A549 (cell line): ENCODE data around the gene USP46. TPM values are rescaled to one million over a fixed set of nuclear protein-coding genes. Genes with fewer than 3 reads are reported as not detected.

Experiments
- ATAC-seq, 2 experiments: fragments of 200-7000 bp in 1 of 2; fragments of >200 bp in 1 of 2; cut with Nextera tagmentation in 1 of 2; cut with Tn5 transposase in 1 of 2; 3 replicates each; pipeline versions ENCODE4 v1.8.0 to v1.9.1; 2018 to 2020; ENCODE audit warnings: mild to moderate bottlenecking in 1 of 2, moderate library complexity in 1 of 2
- CTCF ChIA-PET: fragments of 300-600 bp; sonication (Branson Sonifier 250); formaldehyde crosslinking; extraction: SDS; loops from one replicate; lab custom pipeline; 2021; ENCODE audit warnings: antibody characterized with exemption, inconsistent platforms; lab: Yijun Ruan, JAX
- POLR2A ChIA-PET: fragments of 350-600 bp; formaldehyde crosslinking; extraction: SDS; loops from one replicate; lab custom pipeline; 2021; ENCODE audit warnings: antibody characterized with exemption, inconsistent platforms; lab: Yijun Ruan, JAX
- DNase-seq, 2 experiments: peaks; one replicate each; pipeline versions ENCODE4 v3.0.0 to v3.0.0-alpha.2; 2011 to 2016; ENCODE audit warnings: low read depth in 1 of 2, low spot score in 1 of 2
- FAIRE-seq: peaks from 2 replicates; lab custom pipeline; 2011; peaks lifted over from hg19 to GRCh38; lab: Jason Lieb, UNC
- H3K27ac ChIP-seq, 2 experiments: fragments of >200 bp; sonication (Bioruptor Twin); formaldehyde crosslinking; 3 replicates each; pipeline ENCODE4 v1.5.1; 2016 to 2017
- H3K4me1 ChIP-seq: fragments of >200 bp; sonication (Bioruptor Twin); formaldehyde crosslinking; 3 replicates; pipeline ENCODE4 v1.6.1; 2016
- H3K4me2 ChIP-seq: fragments of >200 bp; sonication (Bioruptor Twin); formaldehyde crosslinking; 3 replicates; pipeline ENCODE4 v1.6.1; 2016
- H3K4me3 ChIP-seq: fragments of >200 bp; sonication (Bioruptor Twin); formaldehyde crosslinking; 3 replicates; pipeline ENCODE4 v1.5.1; 2016
- H3K9me3 ChIP-seq: fragments of >200 bp; sonication (Bioruptor Twin); formaldehyde crosslinking; 3 replicates; pipeline ENCODE4 v1.6.1; 2016
- BCL3 ChIP-seq: fragments of >200 bp; sonication (Bioruptor Twin); formaldehyde crosslinking; IDR thresholded peaks from 3 replicates; pipeline ENCODE4 v1.6.1; 2016
- CHD4 ChIP-seq: fragments of 200-600 bp; sonication (generic); IDR thresholded peaks from 2 replicates; pipeline ENCODE4 v1.6.1; 2016; ENCODE audit warnings: antibody characterized with exemption, mild to moderate bottlenecking, borderline replicate concordance
- CTCF ChIP-seq: fragments of >200 bp; sonication (Bioruptor Twin); formaldehyde crosslinking; IDR thresholded peaks from 3 replicates; pipeline ENCODE4 v1.5.1; 2016
- EHF ChIP-seq: fragments of 250-450 bp; sonication (Bioruptor Pico); IDR thresholded peaks from 2 replicates; pipeline ENCODE4 v1.5.0; 2020; ENCODE audit warnings: mild to moderate bottlenecking
- FOXS1 ChIP-seq: fragments of 250-450 bp; sonication (Bioruptor Pico); IDR thresholded peaks from 2 replicates; pipeline ENCODE4 v1.5.0; 2020; ENCODE audit warnings: mild to moderate bottlenecking, moderate library complexity
- GATA3 ChIP-seq: IDR thresholded peaks from 2 replicates; pipeline ENCODE4 v1.6.1; 2012; ENCODE audit warnings: borderline replicate concordance
- HEYL ChIP-seq: fragments of 250-450 bp; sonication (Bioruptor Pico); IDR thresholded peaks from 2 replicates; pipeline ENCODE4 v1.8.0; 2021; ENCODE audit warnings: mild to moderate bottlenecking, moderate library complexity
- HOXB13 ChIP-seq: fragments of 250-450 bp; sonication (Bioruptor Pico); IDR thresholded peaks from 2 replicates; pipeline ENCODE4 v1.5.0; 2020; ENCODE audit warnings: low read depth, mild to moderate bottlenecking, moderate library complexity
- MAX ChIP-seq: IDR thresholded peaks from 2 replicates; pipeline ENCODE4 v1.6.1; 2012
- MAZ ChIP-seq: fragments of 150-350 bp; IDR thresholded peaks from 2 replicates; pipeline ENCODE4 v1.6.1; 2014; ENCODE audit warnings: antibody characterized with exemption, low read depth, low read length, borderline replicate concordance
- NR3C1 ChIP-seq: fragments of >200 bp; sonication (Bioruptor Twin); formaldehyde crosslinking; IDR thresholded peaks from 3 replicates; pipeline ENCODE4 v1.6.1; 2017
- POLR2AphosphoS2 ChIP-seq: conservative IDR thresholded peaks from 2 replicates; pipeline ENCODE4 v1.6.1; 2012; ENCODE audit warnings: low read length, improper control_type of control experiment, inconsistent platforms
- RAD21 ChIP-seq, 2 experiments: fragments of >200 bp in 1 of 2; sonication (Bioruptor Twin) in 1 of 2; formaldehyde crosslinking in 1 of 2; IDR thresholded peaks in 1 of 2; conservative IDR thresholded peaks in 1 of 2; 2 replicates in 1 of 2; 3 replicates in 1 of 2; pipeline ENCODE4 v1.6.1; 2012 to 2018; ENCODE audit warnings: inconsistent platforms in 1 of 2
- SMC3 ChIP-seq: fragments of >200 bp; sonication (Bioruptor Twin); formaldehyde crosslinking; IDR thresholded peaks from 3 replicates; pipeline ENCODE4 v1.6.1; 2018; ENCODE audit warnings: inconsistent platforms
- SREBF2 ChIP-seq: fragments of 450-650 bp; IDR thresholded peaks from 2 replicates; pipeline ENCODE4 v1.6.1; 2014; ENCODE audit warnings: mild to moderate bottlenecking, moderate library complexity
- TP53 ChIP-seq: fragments of 250-450 bp; sonication (Bioruptor Pico); IDR thresholded peaks from 2 replicates; pipeline ENCODE4 v1.5.0; 2021; ENCODE audit warnings: mild to moderate bottlenecking, moderate library complexity
- ZFP36 ChIP-seq: fragments of 450-650 bp; IDR thresholded peaks from 2 replicates; pipeline ENCODE4 v1.6.1; 2014; ENCODE audit warnings: borderline replicate concordance; ENCODE audit not compliant: partially characterized antibody
- WGBS: methylation state at CpG from one replicate; pipeline ENCODE4 v1.1.6; 2017; ENCODE audit errors: missing lambda C conversion rate; 5-methylcytosine and 5-hydroxymethylcytosine counted together
- polyA plus RNA-seq, 4 experiments: library from polyadenylated mRNA; depleted of rRNA in 3 of 4; stranded (reverse); fragments of >200 nt; fragmentation: RNase III in 1 of 4; extraction: RNeasy Plus Mini Kit Qiagen cat#74134 plus additional on column Dnase treatment in 1 of 4; gene quantifications; 2 replicates in 3 of 4; 3 replicates in 1 of 4; pipeline ENCODE4 v1.2.3, GENCODE V29; 2011 to 2017
- TF ChIP-seq, protein P1 (sequence below): fragments of 250-450 bp; sonication (Bioruptor Pico); IDR thresholded peaks from 2 replicates; pipeline ENCODE4 v1.5.0; 2020; ENCODE audit warnings: low read depth, mild to moderate bottlenecking, moderate library complexity
- TF ChIP-seq, protein P2 (sequence below): fragments of 250-450 bp; sonication (Bioruptor Pico); IDR thresholded peaks from 2 replicates; pipeline ENCODE4 v1.5.0; 2021; ENCODE audit warnings: mild to moderate bottlenecking, moderate library complexity, borderline replicate concordance

USP46 gene
- polyA plus RNA-seq, 2 of the 4 experiments (the other 2 are of a cell fraction): 5.6 to 15.9 TPM

DNA sequence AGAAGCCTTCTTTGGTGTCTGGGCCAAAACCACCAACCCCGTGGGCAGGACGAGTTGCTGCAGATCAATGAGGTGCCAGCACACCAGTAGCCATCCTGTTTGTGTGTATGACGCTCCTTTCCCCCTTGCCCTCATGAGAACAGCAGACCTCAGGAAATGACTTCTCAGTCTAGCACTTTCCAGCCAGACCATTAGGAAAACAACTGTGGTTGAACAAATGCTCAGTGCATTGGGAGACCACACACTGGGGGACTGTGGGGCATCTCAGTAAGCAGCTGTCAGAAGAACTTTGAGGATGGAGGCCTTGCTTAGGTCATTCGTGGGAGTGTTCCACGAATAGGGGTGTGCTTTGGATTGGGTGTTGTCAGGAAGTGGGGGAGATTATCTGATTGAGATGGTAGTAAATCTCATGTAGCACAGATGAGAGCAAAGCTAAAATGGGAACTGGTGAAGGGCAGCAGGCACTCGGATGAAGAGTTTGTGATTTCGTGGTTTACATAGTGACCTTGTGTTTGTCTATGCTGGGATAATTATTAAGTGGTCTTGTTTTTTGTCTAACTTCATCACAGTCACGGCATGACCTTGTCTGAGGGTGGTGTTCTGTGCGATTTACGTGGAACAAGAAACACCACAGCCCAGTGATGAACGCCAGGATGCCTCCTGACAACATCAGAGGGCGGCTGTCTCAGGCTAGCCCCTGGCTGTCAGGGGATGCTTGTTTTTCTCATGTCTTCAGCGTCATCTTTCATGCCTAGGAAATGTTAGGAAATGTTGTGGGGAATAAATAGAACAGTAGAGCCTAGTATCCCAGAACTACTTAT is 70.1 kb downstream of the USP46 start:
- H3K4me2 ChIP-seq: no peak overlapping the region
- 82% methylated on average over 12 of the region's 13 CpGs for WGBS
- no peak for TF ChIP-seq HOXB13 (CRISPR knock-in tag)
- TF ChIP-seq FOXS1 (CRISPR knock-in tag): no peak
- TF ChIP-seq HEYL (CRISPR knock-in tag): no peak
- no peak for TF ChIP-seq SREBF2
- TF ChIP-seq ZFP36: no peak
- TF ChIP-seq MAX: no peak
- TF ChIP-seq NR3C1: no peak
- TF ChIP-seq GATA3: no peak
- no peak for TF ChIP-seq TP53 (CRISPR knock-in tag)
- TF ChIP-seq, protein P1, sequence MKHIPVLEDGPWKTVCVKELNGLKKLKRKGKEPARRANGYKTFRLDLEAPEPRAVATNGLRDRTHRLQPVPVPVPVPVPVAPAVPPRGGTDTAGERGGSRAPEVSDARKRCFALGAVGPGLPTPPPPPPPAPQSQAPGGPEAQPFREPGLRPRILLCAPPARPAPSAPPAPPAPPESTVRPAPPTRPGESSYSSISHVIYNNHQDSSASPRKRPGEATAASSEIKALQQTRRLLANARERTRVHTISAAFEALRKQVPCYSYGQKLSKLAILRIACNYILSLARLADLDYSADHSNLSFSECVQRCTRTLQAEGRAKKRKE (CRISPR knock-in tag): no peak
- TF ChIP-seq, protein P2, sequence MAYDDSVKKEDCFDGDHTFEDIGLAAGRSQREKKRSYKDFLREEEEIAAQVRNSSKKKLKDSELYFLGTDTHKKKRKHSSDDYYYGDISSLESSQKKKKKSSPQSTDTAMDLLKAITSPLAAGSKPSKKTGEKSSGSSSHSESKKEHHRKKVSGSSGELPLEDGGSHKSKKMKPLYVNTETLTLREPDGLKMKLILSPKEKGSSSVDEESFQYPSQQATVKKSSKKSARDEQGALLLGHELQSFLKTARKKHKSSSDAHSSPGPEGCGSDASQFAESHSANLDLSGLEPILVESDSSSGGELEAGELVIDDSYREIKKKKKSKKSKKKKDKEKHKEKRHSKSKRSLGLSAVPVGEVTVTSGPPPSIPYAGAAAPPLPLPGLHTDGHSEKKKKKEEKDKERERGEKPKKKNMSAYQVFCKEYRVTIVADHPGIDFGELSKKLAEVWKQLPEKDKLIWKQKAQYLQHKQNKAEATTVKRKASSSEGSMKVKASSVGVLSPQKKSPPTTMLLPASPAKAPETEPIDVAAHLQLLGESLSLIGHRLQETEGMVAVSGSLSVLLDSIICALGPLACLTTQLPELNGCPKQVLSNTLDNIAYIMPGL (CRISPR knock-in tag): no peak
- TF ChIP-seq EHF (CRISPR knock-in tag): no peak
- TF ChIP-seq POLR2AphosphoS2: no peak
- no peak for TF ChIP-seq BCL3
- no peak for TF ChIP-seq MAZ
- TF ChIP-seq CHD4: no peak
- no peak for TF ChIP-seq CTCF
- TF ChIP-seq, all 56 proteins: peak for 0
- H3K4me1 ChIP-seq: no peaks in the 10 kb centered on the region
- H3K27ac ChIP-seq: no peak overlapping the region
- ATAC-seq (no peak; a peak in 1 of 6 replicates), FAIRE-seq (no peak), DNase-seq (no peak)
- no peaks in the 10 kb centered on the region for H3K9me3 ChIP-seq
- CTCF ChIA-PET: interaction anchor here (1.7 kb wide), 1 partner anchor 396 kb away, joined by 3 read pairs; no protein-coding TSS in a partner anchor
- H3K4me3 ChIP-seq: no peak overlapping the region
- POLR2A ChIA-PET: no interaction called here

DNA sequence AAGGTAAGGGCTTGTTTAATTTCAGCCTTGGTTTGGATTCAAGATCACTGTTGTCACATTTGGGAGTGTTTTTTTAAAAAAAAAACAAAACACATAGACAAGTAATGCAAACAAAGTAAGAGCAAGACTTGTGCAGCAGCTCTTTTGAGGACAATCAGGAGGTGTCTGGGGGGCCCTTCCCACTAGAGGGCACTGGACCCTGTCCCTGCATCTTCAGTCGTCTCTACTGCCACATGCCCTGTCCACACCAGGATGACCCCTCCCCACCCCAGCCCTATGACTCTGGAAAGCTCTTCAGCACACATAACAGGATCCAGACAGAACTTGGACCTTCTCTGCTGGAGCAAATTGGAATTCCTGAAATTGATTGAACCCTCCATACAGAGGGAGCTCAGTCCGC is 71.0 kb downstream of the USP46 start:
- WGBS: 57% methylated on average over 2 of the region's 2 CpGs
- H3K27ac ChIP-seq: no peak overlapping the region
- no peak overlapping the region for H3K4me3 ChIP-seq
- H3K4me2 ChIP-seq: no peak overlapping the region
- H3K9me3 ChIP-seq: no peaks in the 10 kb centered on the region
- peak; percentile 43 to 78; a peak in 3 of 6 replicates for ATAC-seq
- peak in 1 of 2 experiments; percentile 23 for DNase-seq
- TF ChIP-seq, protein P1 (CRISPR knock-in tag): no peak
- TF ChIP-seq MAZ (no peak), CTCF (peak; percentile 31; the same call in 1 of the 3 replicates), GATA3 (no peak), SMC3 (peak; percentile 21; the same call in 1 of the 3 replicates), CHD4 (no peak), RAD21 (conservative IDR thresholded peaks at IDR 0.05 in 1 of 2, IDR thresholded peaks at IDR 0.05 in 1 of 2) (0 out of 5 replicates have a peak, but pooled peaks have one; percentile 18 to 27)
- FAIRE-seq: no peak
- ChIA-PET POLR2A (no interaction called here), CTCF (interaction anchor here (0.9 to 1.7 kb wide), 3 partner anchors 43 to 397 kb away, joined by 3 to 4 read pairs (median 4); no protein-coding TSS in a partner anchor)
- H3K4me1 ChIP-seq: no peaks in the 10 kb centered on the region
